Gastrocnemius medialis (tissue), 4 donors: ENCODE data around the gene EFHD2. TPM values are rescaled to one million over a fixed set of nuclear protein-coding genes. Genes with fewer than 3 reads are reported as not detected.

ENCODE experiments used
- ATAC-seq, 2 donors: fragments of 150-250 bp; one replicate each; pipeline ENCODE4 v1.9.1; 2016
- DNase-seq, 2 donors: peaks; one replicate each; pipeline ENCODE4 v3.0.0-alpha.2; 2019
- H3K27ac ChIP-seq, 4 donors: fragments of 200-600 bp; sonication (generic); 1 replicate in 1 of 4; 2 replicates in 3 of 4; pipeline ENCODE4 v1.5.1; 2016 to 2018; ENCODE audit warnings: mild to moderate bottlenecking in 2 of 4, moderate library complexity in 1 of 4
- H3K27me3 ChIP-seq, 3 donors: fragments of 200-600 bp; sonication (generic) in 2 of 3; 1 replicate in 1 of 3; 2 replicates in 2 of 3; pipeline versions ENCODE4 v1.5.1 to v1.6.0; 2016 to 2019; ENCODE audit warnings: mild to moderate bottlenecking in 1 of 3, moderate library complexity in 1 of 3
- H3K36me3 ChIP-seq, 2 donors: fragments of 200-600 bp; sonication (generic) in 1 of 2; one replicate each; pipeline ENCODE4 v1.5.1; 2017 to 2018
- H3K4me1 ChIP-seq, 2 donors: fragments of 200-600 bp; sonication (generic) in 1 of 2; one replicate each; pipeline ENCODE4 v1.5.1; 2016 to 2017; ENCODE audit warnings: mild to moderate bottlenecking in 2 of 2
- H3K4me3 ChIP-seq, 4 donors: fragments of 200-600 bp; sonication (generic) in 3 of 4; 1 replicate in 1 of 4; 2 replicates in 3 of 4; pipeline ENCODE4 v1.5.1; 2016 to 2019; ENCODE audit warnings: mild to moderate bottlenecking in 2 of 4
- H3K9me3 ChIP-seq, 3 donors: fragments of 200-600 bp; sonication (generic) in 2 of 3; 1 replicate in 1 of 3; 2 replicates in 2 of 3; pipeline ENCODE4 v1.5.1; 2016 to 2019
- CTCF ChIP-seq, 5 experiments: fragments of 450-650 bp in 3 of 5; fragments of 200-600 bp in 2 of 5; sonication (generic) in 2 of 5; IDR thresholded peaks in 4 of 5; conservative IDR thresholded peaks in 1 of 5; 1 replicate in 4 of 5; 2 replicates in 1 of 5; pipeline ENCODE4 v1.5.1; 2016 to 2019; ENCODE audit warnings: antibody characterized with exemption in 5 of 5, mild to moderate bottlenecking in 3 of 5, moderate library complexity in 3 of 5
- POLR2A ChIP-seq, 2 donors: fragments of 450-650 bp; IDR thresholded peaks; one replicate each; pipeline ENCODE4 v1.6.1; 2017; ENCODE audit warnings: antibody characterized with exemption in 2 of 2, mild to moderate bottlenecking in 2 of 2, moderate library complexity in 2 of 2
- in situ Hi-C, 4 donors: fragments of 200-750 bp; cut with MboI; loops; one replicate each; pipeline versions ENCODE4 v1.15.0 to v1.8.0; 2017; ENCODE audit warnings: low sequenced_read_pairs in 4 of 4
- intact Hi-C: fragments of 100-400 bp; cut with DNase I; formaldehyde crosslinking; loops from one replicate; pipeline ENCODE4 v1.15.1; 2023; ENCODE audit warnings: low total_unique reads
- total RNA-seq, 4 donors: library from RNA; depleted of rRNA; stranded (reverse); fragments of >200 nt; gene quantifications; one replicate each; pipeline versions ENCODE4 v1.1.0 to v1.2.3, GENCODE V29; 2016

EFHD2 gene
- total RNA-seq, 4 donors from 2014 or later = 2.9 to 8.1 (median 5.3) TPM

GRCh38 chr1:15418806-15419515 is 9.3 kb downstream of the EFHD2 start:
- H3K36me3 ChIP-seq = no peaks in the 10 kb centered on the region
- H3K9me3 ChIP-seq = no peaks in the 10 kb centered on the region
- H3K4me3 ChIP-seq = no peak overlapping the region
- DNase-seq (no peak), ATAC-seq (no peak)
- H3K4me1 ChIP-seq = peaks cover 0 to 7% of the 10 kb centered on the region in 2 donors
- intact Hi-C loops (no loop called here), in situ Hi-C loops (no loop called here)
- no peaks in the 10 kb centered on the region for H3K27me3 ChIP-seq
- H3K27ac ChIP-seq = no peak overlapping the region
- TF ChIP-seq POLR2A (IDR thresholded peaks at IDR 0.05) (no peak), CTCF (IDR thresholded peaks at IDR 0.05 in 4 of 5, conservative IDR thresholded peaks at IDR 0.05 in 1 of 5) (no peak)

GRCh38 chr1:15420853-15421465 is 11.3 kb downstream of the EFHD2 start:
- Histone ChIP-seq H3K4me3 (no peak overlapping the region), H3K9me3 (no peaks in the 10 kb centered on the region), H3K4me1 (peaks cover 0 to 7% of the 10 kb centered on the region in 2 donors), H3K27me3 (no peaks in the 10 kb centered on the region), H3K27ac (no peak overlapping the region), H3K36me3 (no peaks in the 10 kb centered on the region)
- intact Hi-C loops = no loop called here
- ATAC-seq (no peak), DNase-seq (no peak)
- in situ Hi-C loops = no loop called here
- TF ChIP-seq CTCF (IDR thresholded peaks at IDR 0.05 in 4 of 5, conservative IDR thresholded peaks at IDR 0.05 in 1 of 5) (no peak), POLR2A (IDR thresholded peaks at IDR 0.05) (no peak)

GRCh38 chr1:15422871-15423270 is 13.2 kb downstream of the EFHD2 start:
- Histone ChIP-seq H3K4me3 (no peak overlapping the region), H3K9me3 (no peaks in the 10 kb centered on the region), H3K27me3 (no peaks in the 10 kb centered on the region), H3K36me3 (no peaks in the 10 kb centered on the region), H3K27ac (no peak overlapping the region), H3K4me1 (no peaks in the 10 kb centered on the region)
- no peak for TF ChIP-seq POLR2A (IDR thresholded peaks at IDR 0.05)
- no peak for TF ChIP-seq CTCF (IDR thresholded peaks at IDR 0.05 in 4 of 5, conservative IDR thresholded peaks at IDR 0.05 in 1 of 5)
- ATAC-seq (no peak), DNase-seq (no peak)
- intact Hi-C loops (no loop called here), in situ Hi-C loops (no loop called here)

GRCh38 chr1:15423355-15424077 is 13.8 kb downstream of the EFHD2 start:
- ATAC-seq (no peak), DNase-seq (no peak)
- Histone ChIP-seq H3K27ac (no peak overlapping the region), H3K27me3 (no peaks in the 10 kb centered on the region), H3K4me1 (no peaks in the 10 kb centered on the region), H3K4me3 (no peak overlapping the region), H3K9me3 (no peaks in the 10 kb centered on the region), H3K36me3 (no peaks in the 10 kb centered on the region)
- intact Hi-C loops (no loop called here), in situ Hi-C loops (no loop called here)
- no peak for TF ChIP-seq CTCF (IDR thresholded peaks at IDR 0.05 in 4 of 5, conservative IDR thresholded peaks at IDR 0.05 in 1 of 5)
- no peak for TF ChIP-seq POLR2A (IDR thresholded peaks at IDR 0.05)
